ENCODE measurements around the gene GPHA2.

DNA sequence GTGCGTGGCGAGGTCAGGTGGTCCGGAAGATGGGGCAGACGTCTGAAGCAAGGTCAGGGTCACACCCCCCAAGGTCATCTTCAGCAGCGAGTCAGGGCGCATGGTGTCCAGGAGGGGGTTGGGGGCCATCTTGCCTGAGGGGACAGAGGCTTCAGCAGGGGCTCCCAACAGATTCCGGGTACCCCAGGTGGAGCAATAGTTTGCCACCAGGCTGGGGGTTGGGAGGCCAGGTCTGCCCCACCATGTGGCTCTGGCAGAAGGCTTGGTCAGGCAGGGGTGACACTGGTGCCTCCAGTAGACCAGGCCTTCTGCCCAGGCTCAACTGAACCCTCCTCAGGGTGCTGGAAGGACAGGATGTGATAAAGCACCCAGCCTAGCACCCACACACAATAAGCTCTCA lies 24.6 kb downstream of the GPHA2 start:
- TF ChIP-seq FOXK1 (CRISPR knock-in tag; IDR thresholded peaks at IDR 0.05; ENCODE audit: borderline replicate concordance, low read depth) (no peak), HDAC6 (IDR thresholded peaks at IDR 0.05; ENCODE audit: low read depth, low read length) (no peak), SP1 (IDR thresholded peaks at IDR 0.05) (no peak), SP1 (CRISPR knock-in tag; IDR thresholded peaks at IDR 0.05) (no peak)

All from HepG2 (cell line).